Measurements from ENCODE around the gene TMOD1.

The TMOD1 gene

DNA sequence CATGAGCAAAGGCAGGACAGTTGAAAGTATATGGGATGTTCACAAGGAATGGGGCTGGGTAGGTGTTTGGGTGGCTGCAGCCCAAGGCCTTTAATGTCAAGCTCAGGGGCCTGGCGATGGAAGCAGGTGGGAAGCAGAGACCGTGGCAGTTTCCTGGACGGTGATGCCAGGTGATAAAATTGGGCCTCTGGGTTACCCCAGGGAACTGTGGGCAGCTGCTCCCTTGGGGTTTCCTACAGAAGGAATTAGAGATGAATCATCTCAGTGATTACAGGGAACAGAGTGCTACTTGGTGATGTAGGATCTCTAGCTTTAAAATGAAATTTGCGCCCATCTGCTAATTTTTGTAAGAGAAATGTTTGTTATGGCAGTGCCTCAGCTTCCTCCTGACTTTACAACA lies 92.5 kb downstream of the TMOD1 start:
- peak overlapping the region; percentile 13 for H3K27ac ChIP-seq (ENCODE audit: low read depth, low read length)
- H3K9me3 ChIP-seq (ENCODE audit: low read length): no peaks in the 10 kb centered on the region
- peaks cover 20% of the 10 kb centered on the region for H3K36me3 ChIP-seq (ENCODE audit: insufficient read depth, low read length)
- H3K4me3 ChIP-seq (ENCODE audit: low read depth in 1 of 2, low read length in 2 of 2): no peak overlapping the region
- H3K9ac ChIP-seq (ENCODE audit: low read length): no peak overlapping the region
- H3K4me1 ChIP-seq (ENCODE audit: insufficient read depth, low read length): peaks cover 40% of the 10 kb centered on the region
- H3K27me3 ChIP-seq (ENCODE audit: control insufficient read depth in 1 of 2, insufficient read depth in 2 of 2, low read length in 2 of 2): no peaks in the 10 kb centered on the region

DNA sequence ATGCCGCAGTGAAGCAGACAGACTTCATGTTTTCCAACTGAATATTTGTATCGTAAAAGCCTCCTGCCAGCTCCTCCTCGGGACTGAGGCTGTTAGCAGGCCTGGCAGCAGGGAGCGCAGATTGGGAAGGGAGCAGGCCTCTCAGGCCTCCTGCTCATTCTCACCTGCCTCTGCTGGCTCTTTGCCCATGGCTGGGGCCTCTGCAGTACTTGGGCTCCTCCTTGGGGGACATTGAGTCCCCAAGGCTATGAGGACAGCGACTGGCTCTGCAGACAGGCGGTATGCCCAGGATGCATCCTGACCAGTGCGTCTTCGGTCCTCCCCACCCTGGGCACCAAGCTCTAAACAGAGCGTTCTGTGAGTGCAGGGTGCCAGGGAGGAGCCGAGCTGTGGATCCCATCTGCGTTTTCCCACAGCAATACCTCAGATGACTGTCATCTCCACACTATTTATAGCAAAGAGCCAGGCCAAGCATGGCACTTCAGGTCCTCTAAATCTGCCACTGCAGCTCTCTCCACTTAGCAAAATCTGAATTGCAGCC lies 93.0 kb downstream of the TMOD1 start:
- peak overlapping the region; percentile 64 for H3K27ac ChIP-seq (ENCODE audit: low read depth, low read length)
- no peak overlapping the region for H3K9ac ChIP-seq (ENCODE audit: low read length)
- H3K36me3 ChIP-seq (ENCODE audit: insufficient read depth, low read length): peaks cover 25% of the 10 kb centered on the region
- no peak overlapping the region for H3K4me3 ChIP-seq (ENCODE audit: low read depth in 1 of 2, low read length in 2 of 2)
- H3K4me1 ChIP-seq (ENCODE audit: insufficient read depth, low read length): peaks cover 40% of the 10 kb centered on the region
- H3K9me3 ChIP-seq (ENCODE audit: low read length): no peaks in the 10 kb centered on the region
- no peaks in the 10 kb centered on the region for H3K27me3 ChIP-seq (ENCODE audit: control insufficient read depth in 1 of 2, insufficient read depth in 2 of 2, low read length in 2 of 2)

DNA sequence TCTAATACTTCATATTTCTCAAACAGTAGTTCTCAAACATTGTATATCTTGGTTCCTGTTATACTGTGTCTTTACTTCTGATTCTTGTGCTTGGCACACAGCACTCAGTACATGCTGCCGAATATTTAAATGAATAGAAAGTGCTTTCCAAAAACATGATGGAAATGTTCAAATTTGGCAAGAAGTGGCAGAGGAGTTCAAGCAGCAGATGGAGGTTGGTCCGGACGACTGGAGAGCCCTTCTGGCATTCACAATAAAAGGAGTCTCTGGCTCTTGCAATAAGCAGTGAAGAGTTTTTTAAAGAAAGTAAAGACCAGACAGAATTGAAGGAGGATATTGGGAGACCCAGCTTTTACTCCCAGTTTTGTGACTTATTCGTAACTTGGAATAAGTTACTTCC lies 95.4 kb downstream of the TMOD1 start:
- Histone ChIP-seq H3K4me3 (ENCODE audit: low read depth in 1 of 2, low read length in 2 of 2) (no peak overlapping the region), H3K4me1 (ENCODE audit: insufficient read depth, low read length) (peaks cover 40% of the 10 kb centered on the region), H3K27me3 (ENCODE audit: control insufficient read depth in 1 of 2, insufficient read depth in 2 of 2, low read length in 2 of 2) (no peaks in the 10 kb centered on the region), H3K36me3 (ENCODE audit: insufficient read depth, low read length) (peaks cover 42% of the 10 kb centered on the region), H3K9ac (ENCODE audit: low read length) (no peak overlapping the region), H3K9me3 (ENCODE audit: low read length) (no peaks in the 10 kb centered on the region), H3K27ac (ENCODE audit: low read depth, low read length) (no peak overlapping the region)

DNA sequence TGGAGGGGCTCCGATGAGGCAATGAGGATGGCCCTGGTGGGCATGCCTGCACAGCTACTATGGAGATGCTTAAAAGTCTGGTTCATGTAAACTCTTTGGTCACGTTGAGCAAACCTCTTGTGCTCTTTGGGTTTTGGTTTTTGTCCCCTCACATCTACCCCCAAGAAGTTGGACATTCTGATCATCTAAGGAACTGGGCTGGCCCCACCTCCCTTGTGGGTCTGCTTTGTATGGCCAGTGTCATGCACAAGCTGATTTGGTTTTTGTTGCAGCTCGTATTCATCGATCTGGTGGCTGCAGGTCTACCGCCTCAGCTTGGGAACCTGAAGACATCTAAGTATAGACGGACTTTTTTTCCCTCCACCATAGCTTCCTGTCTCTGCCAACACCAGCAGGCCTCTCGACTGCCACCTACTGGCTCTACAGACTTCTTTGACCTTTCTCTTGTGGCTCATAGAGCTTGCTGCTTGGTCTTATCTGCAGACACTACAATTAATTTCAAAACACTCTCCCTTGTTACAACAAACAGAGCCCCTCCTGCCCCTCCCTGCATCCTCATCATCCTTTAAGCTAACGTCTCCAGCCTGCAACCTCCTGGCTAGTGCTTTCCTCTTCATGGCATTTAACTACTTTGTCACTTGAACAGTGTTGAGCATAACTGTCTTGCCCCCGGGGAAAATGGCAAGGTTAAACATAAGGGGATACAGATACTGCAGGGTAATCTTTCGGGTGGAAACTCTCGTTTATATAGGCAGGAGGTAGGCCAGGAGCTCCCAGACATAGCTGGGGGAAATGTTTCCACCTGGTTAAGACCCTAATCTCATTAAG lies 97.2 kb downstream of the TMOD1 start:
- no peaks in the 10 kb centered on the region for H3K27me3 ChIP-seq (ENCODE audit: control insufficient read depth in 1 of 2, insufficient read depth in 2 of 2, low read length in 2 of 2)
- H3K9ac ChIP-seq (ENCODE audit: low read length): no peak overlapping the region
- H3K27ac ChIP-seq (ENCODE audit: low read depth, low read length): no peak overlapping the region
- peak overlapping the region in 1 of 2 donors; percentile 20 for H3K4me3 ChIP-seq (ENCODE audit: low read depth in 1 of 2, low read length in 2 of 2)
- peaks cover 34% of the 10 kb centered on the region for H3K4me1 ChIP-seq (ENCODE audit: insufficient read depth, low read length)
- peaks cover 49% of the 10 kb centered on the region for H3K36me3 ChIP-seq (ENCODE audit: insufficient read depth, low read length)
- no peaks in the 10 kb centered on the region for H3K9me3 ChIP-seq (ENCODE audit: low read length)

DNA sequence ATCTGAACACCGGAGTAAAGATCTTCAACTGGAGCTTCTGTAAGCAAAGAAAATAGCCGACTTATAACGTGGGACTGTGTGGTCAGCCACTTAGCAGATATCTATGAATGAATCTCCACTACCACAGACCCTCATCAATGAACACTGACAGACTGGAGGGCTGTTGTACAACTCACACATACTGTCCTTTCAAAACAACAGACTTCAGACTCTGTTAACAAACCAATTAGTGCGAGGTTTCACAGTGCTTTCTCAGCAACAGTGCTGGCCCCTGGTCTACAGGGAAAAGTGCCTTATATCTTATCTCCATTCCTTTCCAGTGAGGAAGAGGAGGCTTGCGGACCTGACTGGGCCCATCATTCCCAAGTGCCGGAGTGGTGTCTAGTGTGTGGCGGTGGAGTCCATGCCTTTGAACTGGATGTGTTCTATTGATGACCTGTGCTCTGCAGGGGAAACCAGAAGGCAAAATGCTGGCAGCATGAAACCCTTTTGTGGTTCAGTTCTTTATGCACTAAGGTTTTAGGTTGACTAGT lies 97.9 kb downstream of the TMOD1 start:
- Histone ChIP-seq H3K4me3 (ENCODE audit: low read depth in 1 of 2, low read length in 2 of 2) (no peak overlapping the region), H3K9me3 (ENCODE audit: low read length) (no peaks in the 10 kb centered on the region), H3K9ac (ENCODE audit: low read length) (no peak overlapping the region), H3K4me1 (ENCODE audit: insufficient read depth, low read length) (peaks cover 27% of the 10 kb centered on the region), H3K27ac (ENCODE audit: low read depth, low read length) (no peak overlapping the region), H3K27me3 (ENCODE audit: control insufficient read depth in 1 of 2, insufficient read depth in 2 of 2, low read length in 2 of 2) (no peaks in the 10 kb centered on the region), H3K36me3 (ENCODE audit: insufficient read depth, low read length) (peaks cover 50% of the 10 kb centered on the region)

DNA sequence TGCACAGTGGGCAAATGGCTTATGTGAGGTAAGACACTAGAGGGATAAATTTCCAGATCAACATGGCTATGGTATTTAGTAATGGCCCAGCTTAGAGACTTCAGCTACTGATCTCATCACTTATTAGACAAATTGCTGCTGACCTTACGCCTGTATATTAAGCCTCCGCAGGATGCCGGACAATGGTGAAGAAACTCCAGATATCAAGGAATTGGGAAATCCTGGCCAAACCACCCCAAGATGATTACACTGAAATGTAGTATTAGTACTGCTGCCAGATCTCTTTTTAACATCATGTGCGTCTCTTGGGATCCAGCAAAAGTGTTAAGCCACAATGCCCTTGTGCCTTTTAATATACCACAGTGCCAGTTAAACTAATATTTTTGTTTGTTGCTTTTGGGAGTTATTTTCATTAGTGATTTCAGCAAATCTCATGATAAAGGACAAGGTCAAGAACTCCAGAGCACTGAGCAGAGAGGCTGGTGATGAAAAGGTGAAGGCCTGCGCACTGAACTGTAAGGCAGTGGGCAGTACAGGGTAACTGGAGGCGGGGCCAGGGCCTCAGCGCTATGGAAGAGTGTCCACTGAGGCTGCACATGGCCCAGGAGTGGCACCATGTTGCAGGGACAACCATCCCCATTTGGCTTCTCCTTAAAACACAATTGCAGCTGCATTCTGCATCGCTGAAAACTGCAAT lies 99.2 kb downstream of the TMOD1 start:
- Histone ChIP-seq H3K9ac (ENCODE audit: low read length) (no peak overlapping the region), H3K36me3 (ENCODE audit: insufficient read depth, low read length) (peaks cover 63% of the 10 kb centered on the region), H3K4me1 (ENCODE audit: insufficient read depth, low read length) (peaks cover 17% of the 10 kb centered on the region), H3K9me3 (ENCODE audit: low read length) (no peaks in the 10 kb centered on the region), H3K4me3 (ENCODE audit: low read depth in 1 of 2, low read length in 2 of 2) (no peak overlapping the region), H3K27ac (ENCODE audit: low read depth, low read length) (no peak overlapping the region), H3K27me3 (ENCODE audit: control insufficient read depth in 1 of 2, insufficient read depth in 2 of 2, low read length in 2 of 2) (no peaks in the 10 kb centered on the region)

DNA sequence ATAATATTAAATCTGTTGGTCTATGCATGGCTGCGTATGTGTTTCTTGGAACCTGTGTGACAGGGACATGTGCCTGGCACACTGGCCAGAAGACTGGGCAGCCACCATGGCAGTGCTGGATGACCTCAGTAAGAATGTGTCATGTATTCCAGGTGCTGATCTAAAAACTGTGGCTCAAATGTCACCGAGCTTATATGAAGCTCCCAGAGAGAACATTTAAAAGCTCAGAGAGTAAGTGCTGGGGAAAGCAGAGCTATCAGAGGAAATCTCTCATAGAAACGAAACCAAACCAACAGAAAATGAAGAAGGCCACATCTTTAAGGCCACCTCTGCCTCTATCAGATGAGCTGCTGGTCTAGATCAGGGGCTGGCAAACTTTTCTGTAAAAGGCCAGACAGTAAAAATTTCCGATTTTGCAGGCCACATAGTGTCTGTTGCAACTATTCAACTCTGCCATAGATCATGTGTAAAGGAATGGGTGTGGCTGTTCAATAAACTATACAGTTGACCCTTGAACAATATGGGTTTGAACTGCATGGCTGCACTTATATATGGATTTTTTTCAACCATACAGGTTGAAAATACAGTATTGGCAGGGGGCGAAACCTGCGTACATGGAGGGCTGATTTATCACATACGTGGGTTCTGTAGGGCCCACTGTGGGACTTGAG lies 99.9 kb downstream of the TMOD1 start:
- Histone ChIP-seq H3K27ac (ENCODE audit: low read depth, low read length) (no peak overlapping the region), H3K9ac (ENCODE audit: low read length) (no peak overlapping the region)

DNA sequence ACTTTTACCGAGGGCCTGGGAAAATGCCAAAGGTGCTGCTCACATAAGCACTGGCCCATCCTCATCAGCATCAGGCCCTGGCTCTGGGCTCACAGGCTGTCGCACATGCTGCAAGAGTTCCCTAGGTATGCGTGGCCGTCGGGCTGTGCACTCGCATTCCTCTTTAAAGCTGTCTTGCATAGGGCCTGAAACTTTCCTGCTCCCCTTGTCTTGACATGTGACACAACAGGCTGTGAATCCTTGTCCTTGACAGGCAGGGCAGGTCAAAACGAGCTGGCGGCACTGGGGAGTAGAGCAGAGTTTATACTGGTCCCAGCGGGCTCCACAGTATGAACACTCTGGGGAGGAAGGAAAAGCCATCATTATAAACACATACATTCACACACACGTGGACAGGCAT lies 101.0 kb downstream of the TMOD1 start:
- Histone ChIP-seq H3K4me3 (ENCODE audit: low read depth in 1 of 2, low read length in 2 of 2) (no peak overlapping the region), H3K9me3 (ENCODE audit: low read length) (no peaks in the 10 kb centered on the region), H3K27me3 (ENCODE audit: control insufficient read depth in 1 of 2, insufficient read depth in 2 of 2, low read length in 2 of 2) (no peaks in the 10 kb centered on the region), H3K4me1 (ENCODE audit: insufficient read depth, low read length) (peaks cover 10% of the 10 kb centered on the region), H3K27ac (ENCODE audit: low read depth, low read length) (no peak overlapping the region), H3K9ac (ENCODE audit: low read length) (no peak overlapping the region), H3K36me3 (ENCODE audit: insufficient read depth, low read length) (peaks cover 68% of the 10 kb centered on the region)

More for the DNA sequence above, 99.9 kb downstream of the TMOD1 start:
- no peaks in the 10 kb centered on the region for H3K9me3 ChIP-seq (ENCODE audit: low read length)
- peaks cover 17% of the 10 kb centered on the region for H3K4me1 ChIP-seq (ENCODE audit: insufficient read depth, low read length)
- no peaks in the 10 kb centered on the region for H3K27me3 ChIP-seq (ENCODE audit: control insufficient read depth in 1 of 2, insufficient read depth in 2 of 2, low read length in 2 of 2)
- peaks cover 68% of the 10 kb centered on the region for H3K36me3 ChIP-seq (ENCODE audit: insufficient read depth, low read length)
- H3K4me3 ChIP-seq (ENCODE audit: low read depth in 1 of 2, low read length in 2 of 2): no peak overlapping the region

DNA sequence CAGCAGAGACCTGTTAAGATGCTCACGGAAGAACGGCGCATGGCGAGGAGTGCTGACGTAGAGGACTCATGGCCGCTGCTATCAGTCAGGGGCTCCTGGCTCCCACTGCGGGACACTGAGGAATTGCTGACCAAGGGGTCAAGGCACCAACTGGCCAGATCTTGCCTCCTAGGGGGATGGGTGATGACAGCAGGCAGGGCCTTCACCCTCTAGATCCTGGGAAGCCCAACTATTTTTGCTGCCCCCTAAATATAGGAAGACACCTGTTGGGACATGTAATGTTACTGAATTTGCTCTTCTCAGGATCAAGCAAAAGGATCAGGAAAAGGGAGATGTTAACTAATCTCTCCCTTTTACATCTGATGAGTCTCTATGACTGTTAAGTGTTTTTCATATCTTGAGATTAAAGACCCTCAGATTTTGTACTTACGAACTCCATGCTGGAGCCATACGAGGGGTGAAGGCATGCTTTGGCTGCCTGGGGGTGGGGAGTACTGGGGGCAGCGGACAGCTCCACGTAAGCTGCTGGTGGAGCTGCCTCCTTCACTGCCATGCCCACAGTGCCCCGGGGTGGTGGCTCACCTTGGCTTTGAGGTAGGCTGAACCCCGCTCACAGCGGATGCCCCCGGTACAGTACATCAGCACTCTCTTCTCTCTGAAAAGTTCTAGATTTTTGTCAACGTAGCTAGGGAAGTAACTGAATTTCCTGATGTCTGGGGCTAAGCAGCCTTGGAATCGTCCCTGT lies 103.6 kb downstream of the TMOD1 start:
- H3K9ac ChIP-seq (ENCODE audit: low read length): no peak overlapping the region
- H3K36me3 ChIP-seq (ENCODE audit: insufficient read depth, low read length): peaks cover 56% of the 10 kb centered on the region
- no peak overlapping the region for H3K4me3 ChIP-seq (ENCODE audit: low read depth in 1 of 2, low read length in 2 of 2)
- H3K27ac ChIP-seq (ENCODE audit: low read depth, low read length): no peak overlapping the region
- H3K9me3 ChIP-seq (ENCODE audit: low read length): no peaks in the 10 kb centered on the region
- no peaks in the 10 kb centered on the region for H3K27me3 ChIP-seq (ENCODE audit: control insufficient read depth in 1 of 2, insufficient read depth in 2 of 2, low read length in 2 of 2)
- no peaks in the 10 kb centered on the region for H3K4me1 ChIP-seq (ENCODE audit: insufficient read depth, low read length)

DNA sequence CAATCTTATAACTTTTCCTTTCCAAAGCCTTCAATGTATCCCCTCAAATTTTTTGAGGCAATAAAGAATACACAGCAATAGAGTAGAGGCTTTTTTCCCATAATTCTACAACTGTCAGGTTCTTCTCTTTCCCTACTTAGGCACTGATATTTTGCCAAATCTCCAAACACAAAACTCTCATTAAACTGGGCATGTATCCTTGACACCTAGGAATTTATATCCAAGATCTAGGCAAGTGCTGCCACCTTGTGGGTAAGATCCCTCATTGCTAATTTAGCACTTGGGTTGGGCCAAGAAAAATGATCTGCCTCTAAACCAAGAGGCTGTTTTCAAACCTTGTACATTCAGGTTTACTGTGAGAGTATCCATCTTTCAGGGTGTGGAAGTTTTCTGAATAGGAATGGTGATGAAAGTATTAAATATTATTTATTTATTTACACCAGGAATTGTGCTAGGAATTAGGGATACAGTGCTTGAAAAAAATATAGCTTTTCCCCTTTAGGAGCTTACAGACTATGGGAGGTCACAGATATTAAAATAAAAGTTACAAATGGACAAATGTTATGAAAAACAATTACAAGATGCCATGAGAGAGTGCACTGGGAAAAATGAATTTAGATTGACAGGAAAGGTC lies 114.1 kb downstream of the TMOD1 start:
- peaks cover 11% of the 10 kb centered on the region for H3K4me1 ChIP-seq (ENCODE audit: insufficient read depth, low read length)
- no peaks in the 10 kb centered on the region for H3K27me3 ChIP-seq (ENCODE audit: control insufficient read depth in 1 of 2, insufficient read depth in 2 of 2, low read length in 2 of 2)

More for the DNA sequence above, 114.1 kb downstream of the TMOD1 start:
- Histone ChIP-seq H3K9ac (ENCODE audit: low read length) (no peak overlapping the region), H3K9me3 (ENCODE audit: low read length) (no peaks in the 10 kb centered on the region), H3K36me3 (ENCODE audit: insufficient read depth, low read length) (peaks cover 34% of the 10 kb centered on the region), H3K4me3 (ENCODE audit: low read depth in 1 of 2, low read length in 2 of 2) (no peak overlapping the region), H3K27ac (ENCODE audit: low read depth, low read length) (no peak overlapping the region)

Measured in muscle layer of colon (tissue), 2 donors.